Stimulated activated CD4-positive, alpha-beta T cell treated with anti-CD3 and anti-CD28 coated beads, Interleukin-1b, Interleukin-23, amount 100 ng/mL, for 48 hours (primary cell): ENCODE results near the gene NAALADL2.

Source experiments
- DNase-seq: peaks from one replicate; pipeline ENCODE4 v3.0.0-alpha.2; 2020

NAALADL2 gene

GRCh38 chr3:175620093-175620492, 761.0 kb downstream of the NAALADL2 start:
- DNase-seq: no peak

DNA sequence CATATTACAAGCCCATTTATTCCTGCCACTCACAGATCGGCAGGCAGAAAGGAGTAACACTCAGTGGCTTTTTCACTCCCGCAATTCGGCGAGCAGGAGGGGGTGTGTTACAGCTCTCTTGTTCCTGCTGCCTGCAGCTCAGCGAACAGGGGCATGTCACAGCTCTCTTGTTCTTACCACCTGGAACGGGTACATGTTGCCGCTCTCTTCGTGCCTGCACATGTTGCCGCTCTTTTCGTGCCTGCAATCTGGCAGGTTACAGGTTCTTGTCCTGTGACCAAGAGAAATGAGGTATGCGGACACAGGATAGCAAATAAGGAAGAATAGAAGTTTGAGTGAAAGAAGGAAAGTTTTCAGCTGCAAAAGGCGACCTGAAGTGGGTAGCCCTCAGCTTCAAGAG, 761.4 kb downstream of the NAALADL2 start:
- DNase-seq: no peak

DNA sequence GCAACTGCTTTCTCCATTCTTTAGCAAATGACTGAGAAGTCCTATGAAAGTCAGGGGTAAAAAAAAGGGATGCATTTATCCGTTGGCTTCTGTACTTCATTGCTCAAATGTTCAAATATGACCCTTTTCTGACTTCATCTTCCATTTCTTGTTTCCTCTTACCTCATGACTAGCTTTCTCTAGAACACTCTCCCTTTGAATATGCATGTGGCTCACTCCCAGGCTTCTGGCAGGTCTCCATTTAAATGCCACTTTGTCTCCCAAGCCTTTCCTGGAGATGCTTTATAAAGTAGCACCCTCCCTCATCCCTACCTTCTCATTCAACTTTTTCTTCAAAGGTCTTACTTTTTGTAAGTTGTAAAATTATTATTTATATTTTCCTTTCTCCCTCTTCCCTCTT, 781.8 kb downstream of the NAALADL2 start:
- no peak for DNase-seq

GRCh38 chr3:175646865-175647264, 787.7 kb downstream of the NAALADL2 start:
- no peak for DNase-seq

DNA sequence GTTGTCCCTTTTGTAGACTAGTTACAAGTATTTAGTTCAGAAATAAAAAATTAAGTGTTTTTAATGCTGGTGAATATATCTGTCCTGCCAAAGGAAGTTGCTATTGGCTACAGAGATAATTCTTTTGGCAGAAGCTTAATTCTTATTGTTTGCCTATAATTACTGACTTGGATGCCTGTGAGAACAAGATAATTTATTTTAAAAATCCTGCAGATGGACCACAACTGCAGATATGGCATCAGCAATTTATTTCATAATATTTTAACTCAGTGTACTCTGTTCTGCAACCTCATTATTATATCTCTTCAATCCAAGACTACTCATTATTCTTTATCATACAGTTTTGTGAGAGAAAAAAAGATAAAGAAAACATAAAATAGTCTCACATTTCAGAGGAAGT, 789.8 kb downstream of the NAALADL2 start:
- no peak for DNase-seq

- DNase-seq: no peak
Measured at GRCh38 chr3:175651716-175652115, 792.6 kb downstream of the NAALADL2 start.

GRCh38 chr3:175655351-175655750, 796.2 kb downstream of the NAALADL2 start:
- DNase-seq: no peak

DNA sequence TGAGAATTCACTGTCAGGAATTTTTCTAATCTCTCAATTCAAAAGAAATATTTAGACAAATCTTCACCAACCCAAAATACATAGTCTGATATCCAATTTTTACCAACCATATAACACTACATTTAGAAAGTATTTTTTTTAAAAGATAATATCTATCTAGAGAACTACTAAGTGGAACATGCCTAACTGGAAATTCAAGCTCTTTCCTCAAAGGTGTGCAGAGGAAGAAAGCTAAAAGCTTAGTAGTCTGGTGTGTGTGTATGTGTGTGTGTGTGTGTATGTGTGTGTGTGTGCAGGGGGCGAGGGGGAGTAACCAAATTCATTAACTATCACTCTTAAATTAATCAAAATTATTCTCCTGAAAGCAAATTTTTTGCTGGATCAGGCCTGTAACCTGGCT, 797.3 kb downstream of the NAALADL2 start:
- DNase-seq: no peak

DNA sequence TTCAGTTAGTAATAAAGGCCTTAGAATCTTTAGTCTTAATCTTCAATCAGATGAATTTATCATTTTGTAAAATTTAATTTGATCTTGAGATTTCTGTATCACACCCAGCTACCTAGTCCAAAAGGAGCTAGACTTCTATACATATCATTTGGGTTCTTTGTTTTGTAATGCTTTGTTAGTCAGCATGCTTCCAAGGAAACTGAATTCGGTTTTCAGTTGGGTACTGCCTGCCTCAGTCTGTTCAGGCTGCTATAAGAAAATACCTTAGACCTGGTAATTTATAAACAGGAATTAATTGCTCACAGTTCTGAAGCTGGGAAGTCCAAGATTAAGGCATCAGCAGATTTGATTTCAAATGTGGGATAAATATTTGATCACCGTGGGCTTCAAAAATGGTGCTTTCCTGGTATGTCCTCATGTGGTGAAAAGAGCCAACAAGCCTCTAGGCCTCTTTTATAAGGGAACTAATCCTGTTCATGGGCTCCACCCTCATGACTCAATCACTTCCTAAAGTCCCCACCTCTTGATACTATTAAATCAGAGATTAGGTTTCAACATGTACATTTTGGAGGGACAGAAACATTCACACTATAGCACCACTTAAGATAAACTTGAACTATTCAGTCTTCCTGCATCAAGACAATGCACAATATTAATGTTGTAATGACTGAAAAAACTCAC, 800.7 kb downstream of the NAALADL2 start:
- no peak for DNase-seq

- no peak for DNase-seq
Measured at GRCh38 chr3:175662815-175663214, 803.7 kb downstream of the NAALADL2 start.

DNA sequence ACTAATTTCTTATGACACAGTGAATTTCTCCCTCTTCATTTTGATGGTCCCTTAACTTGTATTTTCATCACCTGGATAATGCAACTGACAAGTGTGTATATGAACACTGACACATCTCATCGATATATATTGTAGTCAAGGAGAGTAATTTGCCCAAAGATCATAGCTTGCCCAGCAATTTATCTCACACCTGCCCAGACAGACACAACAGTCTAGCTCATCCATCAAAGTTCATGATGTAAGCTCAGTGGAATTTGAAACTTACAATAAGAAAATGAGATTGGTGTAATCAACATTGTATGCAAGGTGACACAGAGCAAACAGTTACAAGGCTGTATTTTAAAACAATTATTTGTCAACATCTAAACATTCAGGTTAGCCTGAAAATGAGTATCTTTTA, 805.8 kb downstream of the NAALADL2 start:
- no peak for DNase-seq

GRCh38 chr3:175668300-175668699, 809.2 kb downstream of the NAALADL2 start:
- no peak for DNase-seq

- DNase-seq: no peak
Measured at GRCh38 chr3:175670557-175670956, 811.4 kb downstream of the NAALADL2 start.

DNA sequence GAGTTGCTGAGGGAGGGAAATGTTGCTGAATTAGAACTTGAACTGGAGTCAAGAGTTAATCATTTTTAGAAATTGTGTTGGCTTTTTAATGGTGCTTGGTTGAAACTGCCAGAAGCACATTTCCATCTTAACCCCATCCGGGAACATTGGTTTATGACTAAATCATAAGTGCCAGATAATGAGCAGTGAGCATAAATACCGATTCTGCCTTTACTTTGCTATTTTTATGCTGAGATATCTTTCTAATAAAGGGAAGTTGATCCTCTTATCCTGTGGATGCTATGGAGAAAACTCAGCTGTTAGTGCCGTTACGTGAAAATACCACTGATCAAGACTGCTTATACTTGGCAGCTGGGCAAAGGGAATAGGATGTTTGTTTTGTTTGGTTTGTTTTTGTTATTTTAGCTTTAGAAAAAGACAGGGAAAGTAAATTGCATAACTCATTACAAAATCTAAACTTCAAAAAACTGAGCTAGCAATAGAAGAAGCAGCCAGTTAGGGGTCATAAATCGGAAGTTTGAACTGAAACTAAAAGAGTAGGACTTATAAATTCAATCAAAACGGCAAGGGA, 813.1 kb downstream of the NAALADL2 start:
- no peak for DNase-seq

GRCh38 chr3:175679568-175679967, 820.4 kb downstream of the NAALADL2 start:
- DNase-seq: no peak

DNA sequence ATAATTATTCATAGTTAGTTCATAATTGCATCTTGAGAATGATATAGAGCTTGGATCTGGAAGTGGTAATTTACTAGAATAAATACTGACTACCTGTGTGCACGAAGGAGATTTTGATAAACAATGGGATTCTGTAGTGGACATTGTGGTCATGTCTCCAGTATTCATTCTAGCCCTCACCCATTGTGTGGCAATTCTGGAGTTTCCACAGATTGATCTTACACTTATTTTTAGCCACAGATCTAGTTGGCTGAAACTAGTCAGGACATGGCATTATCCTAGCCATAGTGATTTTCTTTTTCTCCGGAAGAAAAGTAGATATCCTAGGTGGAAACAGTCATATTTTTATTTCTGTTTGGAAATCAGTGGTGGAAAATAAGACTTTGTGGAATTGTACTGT, 833.1 kb downstream of the NAALADL2 start:
- DNase-seq: no peak

DNA sequence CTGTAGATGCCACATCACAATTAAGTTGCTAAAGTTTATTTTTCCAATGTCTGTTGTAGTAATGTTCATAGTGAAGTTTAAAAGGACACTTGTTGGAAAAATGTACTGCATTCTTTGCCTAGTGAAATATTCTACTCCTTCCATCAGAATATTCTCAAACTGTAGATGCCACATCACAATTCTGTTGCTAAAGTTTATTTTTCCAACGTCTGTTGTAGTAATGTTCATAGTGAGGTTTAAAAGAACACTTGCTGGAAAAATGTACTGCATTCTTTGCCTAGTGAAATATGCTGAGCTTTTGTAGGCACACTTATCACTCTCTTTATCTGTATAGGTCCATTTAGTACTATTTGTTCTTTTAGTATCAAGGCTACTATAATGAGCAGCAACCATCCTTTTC, 836.1 kb downstream of the NAALADL2 start:
- DNase-seq: no peak

- DNase-seq: no peak
Measured at GRCh38 chr3:175702956-175703355, 843.8 kb downstream of the NAALADL2 start.

DNA sequence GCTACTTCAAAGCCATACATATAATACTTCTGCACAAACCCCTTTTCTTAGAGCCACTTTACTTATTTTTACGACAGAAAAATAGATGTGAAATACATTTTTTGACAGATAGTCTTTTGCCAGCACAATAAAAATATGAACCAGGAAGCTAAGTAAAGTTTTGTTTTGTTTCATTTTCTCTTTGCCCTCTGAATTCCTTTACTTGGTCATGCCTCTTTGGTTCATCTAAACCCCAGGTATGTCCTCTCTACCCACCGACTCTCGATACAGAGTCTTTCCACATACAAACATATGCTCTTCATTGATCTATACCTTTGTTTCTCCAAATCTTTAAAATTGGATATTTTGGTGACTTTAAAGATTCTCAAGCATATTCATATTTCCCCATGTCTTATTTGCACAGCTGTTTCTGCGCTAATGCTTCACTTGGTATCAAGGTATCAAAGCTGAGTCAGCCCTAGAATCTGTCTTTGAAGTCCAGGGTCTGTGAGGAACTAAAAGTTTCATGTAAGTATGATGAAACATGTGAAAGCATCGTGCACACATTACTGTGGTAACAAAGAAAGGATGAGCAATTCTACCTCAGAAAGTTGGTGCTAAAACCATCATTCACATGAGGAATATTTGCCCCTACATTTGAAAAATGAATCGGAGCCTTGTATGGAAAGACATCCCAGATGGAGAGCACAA, 845.4 kb downstream of the NAALADL2 start:
- DNase-seq: no peak

GRCh38 chr3:175713268-175713667, 854.1 kb downstream of the NAALADL2 start:
- DNase-seq: no peak

DNA sequence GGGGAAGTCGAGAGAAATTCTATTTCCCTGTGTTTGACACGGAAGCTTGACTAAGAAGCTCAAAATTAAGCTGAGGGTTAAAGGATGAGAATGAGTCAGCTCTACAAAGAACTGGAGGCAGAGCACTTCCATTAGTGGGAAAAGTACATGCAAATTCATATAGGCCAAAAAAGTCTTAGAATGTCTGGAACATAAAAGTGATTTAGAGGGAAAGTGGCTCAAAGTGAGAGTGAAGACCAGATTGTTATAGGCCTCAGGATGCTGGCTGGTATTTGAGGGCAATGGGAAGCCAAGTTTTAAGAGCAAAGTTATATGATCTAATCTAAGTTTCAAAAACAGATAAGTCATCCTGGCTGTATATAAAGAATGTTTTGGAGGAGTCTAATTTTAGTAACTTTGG, 857.3 kb downstream of the NAALADL2 start:
- no peak for DNase-seq

DNA sequence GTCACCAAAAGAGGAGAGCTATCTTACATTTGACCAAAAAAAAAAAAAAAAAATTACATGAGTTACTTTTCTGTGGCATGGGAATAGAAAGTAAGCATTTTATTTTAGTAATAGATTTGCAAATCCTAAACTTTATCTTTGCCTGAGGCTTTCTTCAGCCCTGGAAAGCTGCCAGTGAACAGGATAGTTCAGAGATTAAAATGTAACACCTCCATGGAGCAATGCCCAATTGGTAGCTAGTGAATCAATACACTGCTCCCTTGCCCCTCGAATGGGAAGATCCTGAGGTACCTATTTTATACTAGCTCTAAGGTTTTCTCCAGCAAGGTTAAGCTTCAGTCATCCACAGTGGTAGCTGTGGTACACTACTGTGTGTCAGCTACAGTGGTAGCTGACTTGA, 867.1 kb downstream of the NAALADL2 start:
- no peak for DNase-seq

- no peak for DNase-seq
Measured at GRCh38 chr3:175728566-175728965, 869.4 kb downstream of the NAALADL2 start.

DNA sequence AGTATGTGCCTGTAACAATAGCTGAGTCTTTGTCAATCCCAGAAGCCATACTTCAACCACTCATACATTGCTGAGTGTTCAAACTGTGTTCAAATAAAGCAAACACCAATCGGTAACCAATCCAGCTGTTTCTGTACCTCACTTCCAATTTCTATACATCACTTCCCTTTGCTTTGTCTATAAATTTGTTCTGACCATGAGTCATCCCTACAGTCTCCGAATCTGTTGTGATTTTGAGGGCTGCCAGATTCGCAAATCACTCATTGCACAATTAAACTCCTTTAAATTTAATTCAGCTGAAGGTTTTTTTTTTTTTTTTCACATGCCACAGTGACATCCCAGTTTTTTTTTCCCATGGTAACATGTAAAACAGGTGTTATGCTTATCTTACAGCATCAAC, 870.3 kb downstream of the NAALADL2 start:
- no peak for DNase-seq

DNA sequence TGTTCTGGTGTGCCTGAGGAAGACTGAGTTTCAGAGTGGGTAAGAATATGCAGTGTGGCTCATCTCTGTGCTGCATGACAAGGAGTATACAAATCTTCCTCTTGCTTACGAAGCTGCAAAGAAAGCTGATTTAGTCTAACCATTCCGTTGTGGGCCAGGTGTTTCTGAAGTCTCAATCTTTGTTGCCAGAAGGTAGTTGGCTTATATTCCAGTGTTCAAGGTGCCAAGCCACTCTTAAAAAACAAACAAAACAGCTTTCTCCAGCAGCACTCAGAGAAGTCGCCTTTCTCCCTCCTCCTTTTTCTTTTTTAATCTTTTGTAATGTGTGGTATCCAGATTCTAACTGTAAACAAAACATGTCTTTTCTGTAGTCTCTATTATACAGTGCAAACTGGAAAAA, 872.4 kb downstream of the NAALADL2 start:
- no peak for DNase-seq
